ENCODE data around the gene MAFG. TPM values are rescaled to one million over a fixed set of nuclear protein-coding genes. Genes with fewer than 3 reads are reported as not detected.

Gene MAFG
- total and polyA plus RNA-seq, 3 donors from 2014 or later, result 21.8 to 36.9 (median 31.7) TPM

DNA sequence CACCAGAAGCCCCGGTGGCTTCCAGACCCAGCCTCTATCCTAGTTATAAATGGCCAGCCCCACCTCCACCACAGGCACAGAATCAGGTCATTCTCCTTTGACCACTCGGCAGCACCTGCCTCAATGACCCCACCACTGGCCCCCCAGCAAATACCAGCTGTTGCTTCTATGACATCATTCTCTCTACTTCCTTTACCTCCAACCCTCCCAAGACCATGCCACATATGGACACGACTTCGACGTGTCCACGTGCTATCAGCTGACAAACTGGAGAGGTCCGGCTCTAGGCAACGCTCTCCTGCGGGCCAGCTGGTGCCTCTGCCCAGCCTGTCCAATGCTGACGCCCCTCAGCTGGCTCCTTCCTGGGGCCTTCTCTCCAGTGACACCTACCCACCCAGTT lies 42.1 kb downstream of the MAFG start:
- no peak for DNase-seq
- Histone ChIP-seq H3K9me3 (no peaks in the 10 kb centered on the region), H3K27ac (no peak overlapping the region), H3K27me3 (no peaks in the 10 kb centered on the region), H3K4me1 (peaks cover 6% of the 10 kb centered on the region), H3K4me3 (no peak overlapping the region), H3K36me3 (ENCODE audit: low read depth, missing control alignments) (no peaks in the 10 kb centered on the region)
- 86% methylated on average over 10 of the region's 10 CpGs for WGBS, 2 donors
- intact Hi-C loops (cut with DNase I; ENCODE audit: low total_unique reads), result no loop called here
- TF ChIP-seq POLR2A (IDR thresholded peaks at IDR 0.05), result no peak
- TF ChIP-seq, protein P1, sequence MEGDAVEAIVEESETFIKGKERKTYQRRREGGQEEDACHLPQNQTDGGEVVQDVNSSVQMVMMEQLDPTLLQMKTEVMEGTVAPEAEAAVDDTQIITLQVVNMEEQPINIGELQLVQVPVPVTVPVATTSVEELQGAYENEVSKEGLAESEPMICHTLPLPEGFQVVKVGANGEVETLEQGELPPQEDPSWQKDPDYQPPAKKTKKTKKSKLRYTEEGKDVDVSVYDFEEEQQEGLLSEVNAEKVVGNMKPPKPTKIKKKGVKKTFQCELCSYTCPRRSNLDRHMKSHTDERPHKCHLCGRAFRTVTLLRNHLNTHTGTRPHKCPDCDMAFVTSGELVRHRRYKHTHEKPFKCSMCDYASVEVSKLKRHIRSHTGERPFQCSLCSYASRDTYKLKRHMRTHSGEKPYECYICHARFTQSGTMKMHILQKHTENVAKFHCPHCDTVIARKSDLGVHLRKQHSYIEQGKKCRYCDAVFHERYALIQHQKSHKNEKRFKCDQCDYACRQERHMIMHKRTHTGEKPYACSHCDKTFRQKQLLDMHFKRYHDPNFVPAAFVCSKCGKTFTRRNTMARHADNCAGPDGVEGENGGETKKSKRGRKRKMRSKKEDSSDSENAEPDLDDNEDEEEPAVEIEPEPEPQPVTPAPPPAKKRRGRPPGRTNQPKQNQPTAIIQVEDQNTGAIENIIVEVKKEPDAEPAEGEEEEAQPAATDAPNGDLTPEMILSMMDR (IDR thresholded peaks at IDR 0.05), result no peak

DNA sequence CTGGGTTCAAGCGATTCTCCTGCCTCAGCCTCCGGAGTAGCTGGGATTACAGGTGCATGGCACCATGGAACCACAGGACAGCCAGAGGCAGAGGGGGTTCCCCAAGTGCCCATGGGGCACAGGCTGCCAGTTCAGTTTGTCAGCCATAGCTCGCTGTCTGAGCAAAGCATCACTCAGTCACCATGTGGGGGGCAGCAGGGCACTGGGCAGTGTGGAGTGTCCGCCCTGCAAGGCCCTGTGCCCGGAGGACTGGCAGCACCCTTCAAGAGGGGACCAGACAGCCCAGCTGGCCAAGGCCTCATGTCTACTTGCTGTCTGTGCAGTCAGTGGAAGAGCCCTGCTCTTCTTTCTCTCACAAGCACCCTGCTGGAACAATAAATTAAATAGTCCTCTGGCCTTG lies 42.6 kb downstream of the MAFG start:
- Histone ChIP-seq H3K27me3 (no peaks in the 10 kb centered on the region), H3K36me3 (ENCODE audit: low read depth, missing control alignments) (no peaks in the 10 kb centered on the region), H3K27ac (no peak overlapping the region), H3K9me3 (no peaks in the 10 kb centered on the region), H3K4me3 (no peak overlapping the region), H3K4me1 (peaks cover under 1% of the 10 kb centered on the region)
- WGBS, 2 donors, result 90 to 91% methylated on average over 3 to 5 of the region's 5 CpGs
- intact Hi-C loops (cut with DNase I; ENCODE audit: low total_unique reads), result no loop called here
- TF ChIP-seq, protein P1 (IDR thresholded peaks at IDR 0.05), result no peak
- no peak for TF ChIP-seq POLR2A (IDR thresholded peaks at IDR 0.05)
- no peak for DNase-seq

- Histone ChIP-seq H3K27me3 (no peaks in the 10 kb centered on the region), H3K36me3 (ENCODE audit: low read depth, missing control alignments) (no peaks in the 10 kb centered on the region), H3K4me3 (no peak overlapping the region), H3K4me1 (no peaks in the 10 kb centered on the region), H3K27ac (no peak overlapping the region), H3K9me3 (no peaks in the 10 kb centered on the region)
- TF ChIP-seq POLR2A (IDR thresholded peaks at IDR 0.05), result no peak
- TF ChIP-seq, protein P1 (IDR thresholded peaks at IDR 0.05), result no peak
- 45 to 59% methylated on average over 10 to 11 of the region's 11 CpGs for WGBS, 2 donors
- DNase-seq, result no peak
- intact Hi-C loops (cut with DNase I; ENCODE audit: low total_unique reads), result no loop called here
Measured at GRCh38 chr17:81884520-81884919, 43.0 kb downstream of the MAFG start.

GRCh38 chr17:81879121-81879520 lies 48.4 kb downstream of the MAFG start:
- intact Hi-C loops (cut with DNase I; ENCODE audit: low total_unique reads), result no loop called here
- Histone ChIP-seq H3K9me3 (no peaks in the 10 kb centered on the region), H3K27me3 (no peaks in the 10 kb centered on the region), H3K4me1 (no peaks in the 10 kb centered on the region), H3K4me3 (no peak overlapping the region), H3K27ac (no peak overlapping the region), H3K36me3 (ENCODE audit: low read depth, missing control alignments) (no peaks in the 10 kb centered on the region)
- WGBS, 2 donors, result 85 to 86% methylated on average over 5 of the region's 5 CpGs
- TF ChIP-seq, protein P1 (IDR thresholded peaks at IDR 0.05), result no peak
- no peak for TF ChIP-seq POLR2A (IDR thresholded peaks at IDR 0.05)
- no peak for DNase-seq

DNA sequence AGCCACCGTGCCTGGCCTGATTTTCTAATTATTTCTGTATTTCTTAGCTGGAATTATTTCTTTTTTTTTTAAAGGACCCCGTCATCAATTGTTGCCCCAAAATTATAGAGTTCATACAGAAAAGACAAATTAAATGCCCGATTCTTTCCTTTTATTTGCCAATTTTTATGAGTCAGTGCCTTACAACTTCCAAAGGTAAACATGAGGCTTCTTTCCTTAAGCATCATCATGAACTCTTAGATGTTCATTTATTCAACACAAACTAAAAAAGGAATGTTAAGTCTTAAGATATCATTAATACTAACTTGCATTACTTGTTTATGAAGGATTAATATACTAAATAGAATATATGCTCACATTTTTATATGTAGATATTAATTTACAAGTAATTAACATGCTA lies 49.2 kb downstream of the MAFG start:
- 84 to 96% methylated on average over 3 of the region's 3 CpGs for WGBS, 2 donors

More for the DNA sequence above, 49.2 kb downstream of the MAFG start:
- H3K9me3 ChIP-seq, result no peaks in the 10 kb centered on the region
- no peak overlapping the region for H3K27ac ChIP-seq
- DNase-seq, result no peak
- no peaks in the 10 kb centered on the region for H3K27me3 ChIP-seq
- no peaks in the 10 kb centered on the region for H3K4me1 ChIP-seq
- no peak overlapping the region for H3K4me3 ChIP-seq
- intact Hi-C loops (cut with DNase I; ENCODE audit: low total_unique reads), result no loop called here
- no peaks in the 10 kb centered on the region for H3K36me3 ChIP-seq (ENCODE audit: low read depth, missing control alignments)
- TF ChIP-seq, protein P1 (IDR thresholded peaks at IDR 0.05), result no peak
- no peak for TF ChIP-seq POLR2A (IDR thresholded peaks at IDR 0.05)
